ENCODE measurements around the gene FMO5. TPM values are rescaled to one million over a fixed set of nuclear protein-coding genes. Genes with fewer than 3 reads are reported as not detected.

FMO5 gene
- polyA plus RNA-seq, 1 donor (not counting 4 experiments of a cell fraction or from before 2014, with no cell fraction given), result 0.31 TPM

DNA sequence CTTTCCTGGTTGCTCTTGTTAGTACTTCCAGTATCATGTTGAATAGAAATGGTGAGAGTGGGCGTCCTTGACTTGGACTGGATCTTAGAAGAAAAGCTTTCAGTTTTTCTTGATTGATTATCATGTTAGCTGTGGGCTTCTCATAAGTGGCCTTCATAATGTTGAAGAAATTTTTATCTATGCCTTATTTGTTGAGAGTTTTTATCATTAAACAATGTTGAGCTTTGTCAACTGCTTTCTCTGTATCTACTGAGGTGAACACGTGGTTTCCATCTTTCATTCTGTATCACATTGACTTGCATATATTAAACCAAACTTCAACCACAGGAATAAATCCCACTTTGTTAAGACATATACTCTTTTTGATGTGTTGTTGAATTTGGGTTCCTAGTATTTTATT lies 82.3 kb downstream of the FMO5 start:
- DNase-seq (ENCODE audit: low read depth, low spot score), result no peak
- H3K4me3 ChIP-seq (ENCODE audit: control insufficient read depth in 2 of 3, extremely low read depth in 1 of 3, insufficient read depth in 2 of 3, low read depth in 1 of 3, low read length in 3 of 3), result no peak overlapping the region
- FAIRE-seq, result no peak
- H3K4me1 ChIP-seq (ENCODE audit: control insufficient read depth, extremely low read depth, insufficient read depth, low read length), result no peaks in the 10 kb centered on the region
- H4K20me1 ChIP-seq (ENCODE audit: control insufficient read depth, extremely low read depth, insufficient read depth, low read length), result no peaks in the 10 kb centered on the region
- no peaks in the 10 kb centered on the region for H3K79me2 ChIP-seq (ENCODE audit: control insufficient read depth, insufficient read depth, low read length)
- H2AFZ ChIP-seq (ENCODE audit: control insufficient read depth, low read length), result no peak overlapping the region
- no peak overlapping the region for H3K4me2 ChIP-seq (ENCODE audit: control insufficient read depth, extremely low read depth, insufficient read depth, low read depth, low read length)
- no peaks in the 10 kb centered on the region for H3K9me1 ChIP-seq (ENCODE audit: control insufficient read depth, extremely low read depth, insufficient read depth, low read length)
- H3K27ac ChIP-seq (ENCODE audit: control insufficient read depth, insufficient read depth, low read length), result no peak overlapping the region
- H3K9ac ChIP-seq (ENCODE audit: control insufficient read depth, extremely low read depth, insufficient read depth, low read length), result no peak overlapping the region
- no peaks in the 10 kb centered on the region for H3K9me3 ChIP-seq (ENCODE audit: control insufficient read depth, low read depth, low read length)
- no peaks in the 10 kb centered on the region for H3K36me3 ChIP-seq (ENCODE audit: control insufficient read depth in 2 of 2, extremely low read depth in 1 of 2, insufficient read depth in 2 of 2, low read length in 2 of 2)
- dilution Hi-C loops (cut with MboI; ENCODE audit: extremely low pct_ligation_motif_present, low sequenced_read_pairs), result no loop called here
- H3K27me3 ChIP-seq (ENCODE audit: control insufficient read depth, extremely low read depth, insufficient read depth, low read length), result no peaks in the 10 kb centered on the region
- no peak for TF ChIP-seq EZH2 (IDR thresholded peaks at IDR 0.05; ENCODE audit: low read length)
- TF ChIP-seq, protein P1, sequence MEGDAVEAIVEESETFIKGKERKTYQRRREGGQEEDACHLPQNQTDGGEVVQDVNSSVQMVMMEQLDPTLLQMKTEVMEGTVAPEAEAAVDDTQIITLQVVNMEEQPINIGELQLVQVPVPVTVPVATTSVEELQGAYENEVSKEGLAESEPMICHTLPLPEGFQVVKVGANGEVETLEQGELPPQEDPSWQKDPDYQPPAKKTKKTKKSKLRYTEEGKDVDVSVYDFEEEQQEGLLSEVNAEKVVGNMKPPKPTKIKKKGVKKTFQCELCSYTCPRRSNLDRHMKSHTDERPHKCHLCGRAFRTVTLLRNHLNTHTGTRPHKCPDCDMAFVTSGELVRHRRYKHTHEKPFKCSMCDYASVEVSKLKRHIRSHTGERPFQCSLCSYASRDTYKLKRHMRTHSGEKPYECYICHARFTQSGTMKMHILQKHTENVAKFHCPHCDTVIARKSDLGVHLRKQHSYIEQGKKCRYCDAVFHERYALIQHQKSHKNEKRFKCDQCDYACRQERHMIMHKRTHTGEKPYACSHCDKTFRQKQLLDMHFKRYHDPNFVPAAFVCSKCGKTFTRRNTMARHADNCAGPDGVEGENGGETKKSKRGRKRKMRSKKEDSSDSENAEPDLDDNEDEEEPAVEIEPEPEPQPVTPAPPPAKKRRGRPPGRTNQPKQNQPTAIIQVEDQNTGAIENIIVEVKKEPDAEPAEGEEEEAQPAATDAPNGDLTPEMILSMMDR (optimal IDR thresholded peaks at IDR 0.05 in 1 of 3, IDR thresholded peaks at IDR 0.05 in 1 of 3, conservative IDR thresholded peaks at IDR 0.05 in 1 of 3; ENCODE audit: extremely low read depth in 1 of 3, insufficient read depth in 2 of 3, low read length in 3 of 3), result no peak

Other genes starting within 250 kb of the FMO5 start
- gene PRKAB2, start 52.9 kb downstream of the FMO5 start, polyA plus RNA-seq, result 20.9 to 39.9 TPM (median 35.6 TPM) in 3 replicates
- 33.5 to 49.2 TPM (median 38.3 TPM) in 3 replicates for gene CHD1L, start 17.3 kb upstream of the FMO5 start, polyA plus RNA-seq

All from keratinocyte (primary cell).